ENCODE measurements around the gene NOS1.
A peak's percentile ranks its signal among the peaks of the same experiment; 100 is the strongest.
"Not testable (repeated sequence)": the region's sequence is repeated elsewhere in the genome, so short reads cannot be mapped to it uniquely, and the experiment has no call there.

Gene NOS1

DNA sequence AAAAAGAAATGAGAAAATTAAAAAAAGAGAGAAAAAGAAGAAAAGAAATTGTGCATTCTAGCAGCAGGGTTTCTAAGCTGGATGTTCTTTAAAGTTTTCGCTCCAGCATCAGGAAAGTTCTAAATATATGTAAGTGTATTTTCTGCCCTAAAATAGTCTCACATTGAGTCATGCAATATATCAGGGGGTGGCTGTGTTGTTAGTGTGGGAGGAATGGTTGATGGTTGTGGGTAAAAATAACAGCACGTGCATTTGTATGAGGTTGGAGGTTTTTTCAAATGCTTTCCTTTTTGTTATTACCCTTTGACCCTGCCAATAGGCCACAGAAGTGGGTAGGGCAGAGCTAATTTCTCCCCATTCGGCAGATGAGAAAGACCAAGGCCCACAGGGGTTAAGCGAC lies 106.0 kb downstream of the NOS1 start:
- no peak for DNase-seq

DNA sequence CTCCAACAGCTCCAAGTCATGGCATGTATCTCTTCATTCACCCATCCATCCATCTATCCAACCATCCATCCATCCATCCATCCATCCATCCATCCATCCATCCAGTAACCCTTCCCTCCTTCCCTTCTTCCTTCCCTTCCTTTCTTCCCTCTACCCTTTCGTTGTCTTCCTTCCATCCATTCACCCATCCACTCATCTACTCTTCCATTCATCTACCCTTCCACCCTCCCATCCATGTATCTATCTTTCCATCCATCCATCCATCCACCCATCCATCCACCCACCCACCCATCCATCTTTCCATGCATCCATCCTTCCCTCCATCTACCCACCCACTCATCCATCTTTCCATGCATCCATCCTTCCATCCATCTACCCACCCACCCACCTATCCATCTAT lies 117.9 kb downstream of the NOS1 start:
- no peak for DNase-seq

DNA sequence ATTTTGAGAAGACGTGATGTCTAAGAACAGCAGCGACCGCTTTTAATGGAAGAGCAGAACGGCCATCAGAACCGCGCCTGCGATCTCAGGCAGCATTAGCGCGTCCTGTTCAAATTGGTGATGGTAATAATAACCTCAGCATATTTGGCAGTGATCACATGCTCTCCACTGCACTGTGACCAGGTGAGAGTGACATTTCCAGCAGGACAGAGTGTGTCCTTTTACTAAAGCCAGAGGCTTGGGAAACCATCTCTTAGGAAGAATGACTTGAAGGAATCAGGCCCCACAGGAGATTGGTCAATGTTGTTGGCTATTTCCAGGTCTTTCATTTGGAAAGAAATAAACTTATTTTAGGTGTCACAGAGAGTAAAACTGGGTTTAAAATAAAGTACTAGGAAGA lies 119.7 kb downstream of the NOS1 start:
- no peak for DNase-seq

DNA sequence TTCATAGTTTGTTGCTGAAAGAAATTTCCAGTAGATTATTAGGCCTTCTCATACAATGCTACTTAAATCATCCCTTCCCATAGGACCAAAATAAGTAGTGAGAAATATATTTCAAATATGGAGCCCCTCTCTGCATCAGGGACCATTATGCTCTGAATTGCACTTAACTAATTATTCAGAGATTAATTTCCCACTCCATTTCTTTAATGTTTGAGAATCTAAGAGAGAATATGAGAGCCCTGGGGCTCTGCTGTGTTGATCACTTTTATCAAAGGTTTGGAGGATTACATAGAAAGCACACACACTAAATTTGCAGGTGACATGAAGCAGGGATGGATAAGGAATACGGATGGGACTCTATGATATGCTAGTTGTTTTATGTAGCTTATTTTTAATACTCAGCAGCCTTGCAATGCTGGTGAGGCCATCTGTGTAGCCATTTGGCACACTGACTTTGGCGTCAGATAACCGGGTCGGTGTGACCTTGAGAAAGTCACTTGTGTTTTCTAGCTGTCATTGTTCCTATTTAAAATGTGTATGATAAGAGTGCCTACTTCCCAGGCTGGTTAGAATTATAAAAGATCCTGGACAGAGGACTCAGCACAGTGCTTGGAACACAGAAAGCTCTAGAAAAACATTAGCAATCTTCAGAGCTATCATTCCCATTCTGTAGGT lies 121.2 kb downstream of the NOS1 start:
- no peak for DNase-seq

DNA sequence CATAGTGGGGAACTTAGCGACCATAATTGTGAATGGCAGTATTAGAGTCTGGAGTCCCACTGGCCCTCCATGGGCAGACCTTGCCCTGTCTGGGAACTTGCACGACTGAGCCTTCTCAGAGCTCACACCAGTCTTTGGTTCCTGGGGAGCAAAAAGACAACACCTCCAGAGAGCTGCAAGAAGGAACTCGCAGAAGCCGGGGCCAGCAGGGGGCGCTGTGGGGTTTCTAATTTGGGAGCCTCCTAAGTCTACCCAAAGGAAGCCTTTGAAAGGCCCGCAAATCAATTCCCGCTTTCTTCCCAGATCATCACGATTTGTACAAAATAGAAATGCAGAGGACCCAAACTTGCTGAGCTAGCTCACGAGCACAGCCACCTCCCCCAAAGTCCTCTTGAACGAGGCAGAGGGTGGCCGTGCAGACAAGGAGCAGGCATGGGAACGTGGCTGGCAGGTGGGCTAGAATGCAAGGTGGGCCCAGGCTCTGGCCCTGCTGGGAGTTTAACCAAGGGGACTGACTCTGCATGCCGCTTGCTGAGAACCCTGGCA lies 124.9 kb downstream of the NOS1 start:
- peak; percentile 61 for DNase-seq

DNA sequence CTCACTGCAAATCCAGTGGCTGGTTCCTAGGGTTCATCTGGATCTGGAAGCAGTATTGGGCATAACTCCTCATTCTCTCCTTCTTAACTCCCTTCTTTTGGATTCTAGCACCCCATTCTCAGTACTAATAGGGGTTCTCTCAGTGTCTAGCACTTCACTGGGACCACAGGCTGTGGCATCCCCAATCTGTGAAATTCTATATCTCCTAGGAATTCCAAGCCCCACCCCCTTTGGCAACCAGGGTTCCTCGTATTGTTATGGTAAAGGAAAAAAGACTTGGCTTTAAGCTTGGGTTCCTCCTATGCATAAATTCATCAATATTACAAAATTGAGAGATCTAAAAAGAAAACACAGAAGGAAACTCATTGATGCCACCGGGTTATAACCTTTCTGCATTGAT lies 126.2 kb downstream of the NOS1 start:
- no peak for DNase-seq

DNA sequence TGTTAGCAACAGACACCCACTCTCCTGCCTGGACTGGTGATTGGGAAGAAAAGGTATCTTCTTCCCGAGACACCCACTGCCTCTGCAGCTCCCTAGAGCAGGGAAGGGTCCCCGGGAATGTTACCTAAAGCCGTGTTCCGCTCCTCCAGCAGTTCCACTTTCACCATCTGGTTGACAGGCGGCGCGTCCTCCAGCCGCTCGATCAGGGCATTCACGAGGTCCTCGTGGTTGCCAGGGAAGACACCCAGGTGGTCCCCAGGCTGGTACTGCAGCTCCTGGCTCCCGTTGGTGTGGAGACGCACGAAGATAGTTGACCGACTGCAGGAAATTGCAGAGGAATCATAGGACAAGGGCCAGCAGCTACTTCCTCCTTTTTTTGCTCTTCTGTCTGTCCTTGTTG lies 127.0 kb downstream of the NOS1 start:
- DNase-seq: no peak

DNA sequence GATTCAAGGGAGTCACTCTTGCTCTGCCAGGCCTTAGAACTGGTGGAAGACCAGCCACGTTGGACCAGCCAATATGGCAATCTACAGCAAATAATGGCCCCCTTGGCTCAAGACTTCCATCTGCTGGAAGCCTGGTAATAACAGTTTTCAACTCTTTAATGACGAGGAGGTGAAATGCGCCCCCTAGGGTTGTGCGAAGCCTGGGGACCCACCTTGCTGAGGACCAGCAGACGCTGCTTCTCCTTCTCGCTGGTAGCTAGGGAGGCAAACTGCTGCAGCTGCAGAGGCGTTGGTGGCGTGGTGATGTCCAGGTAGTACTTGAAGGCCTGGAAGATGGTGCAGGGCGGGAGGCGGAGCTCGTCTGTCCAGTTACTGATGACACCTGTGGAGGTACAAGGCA lies 129.7 kb downstream of the NOS1 start:
- no peak for DNase-seq

DNA sequence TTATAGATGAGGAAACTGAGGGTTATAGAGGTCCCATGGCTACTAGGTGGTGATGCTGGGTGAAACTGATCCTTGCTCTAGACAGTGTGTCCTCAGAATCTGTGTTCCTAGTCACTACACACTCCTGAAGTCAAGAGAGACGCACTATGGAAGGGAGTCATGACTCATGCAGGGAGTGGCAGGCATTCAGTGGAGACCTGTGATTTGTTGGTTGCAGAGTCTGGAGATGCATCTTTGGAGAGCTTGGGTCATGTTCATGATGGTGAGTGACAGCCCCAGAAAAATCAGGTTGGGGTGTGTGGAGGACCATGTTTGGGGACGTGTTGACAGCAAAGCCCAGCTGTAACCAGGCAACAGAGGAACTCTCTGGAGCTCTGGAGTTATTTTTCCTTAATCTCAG lies 133.2 kb downstream of the NOS1 start:
- no peak for DNase-seq

DNA sequence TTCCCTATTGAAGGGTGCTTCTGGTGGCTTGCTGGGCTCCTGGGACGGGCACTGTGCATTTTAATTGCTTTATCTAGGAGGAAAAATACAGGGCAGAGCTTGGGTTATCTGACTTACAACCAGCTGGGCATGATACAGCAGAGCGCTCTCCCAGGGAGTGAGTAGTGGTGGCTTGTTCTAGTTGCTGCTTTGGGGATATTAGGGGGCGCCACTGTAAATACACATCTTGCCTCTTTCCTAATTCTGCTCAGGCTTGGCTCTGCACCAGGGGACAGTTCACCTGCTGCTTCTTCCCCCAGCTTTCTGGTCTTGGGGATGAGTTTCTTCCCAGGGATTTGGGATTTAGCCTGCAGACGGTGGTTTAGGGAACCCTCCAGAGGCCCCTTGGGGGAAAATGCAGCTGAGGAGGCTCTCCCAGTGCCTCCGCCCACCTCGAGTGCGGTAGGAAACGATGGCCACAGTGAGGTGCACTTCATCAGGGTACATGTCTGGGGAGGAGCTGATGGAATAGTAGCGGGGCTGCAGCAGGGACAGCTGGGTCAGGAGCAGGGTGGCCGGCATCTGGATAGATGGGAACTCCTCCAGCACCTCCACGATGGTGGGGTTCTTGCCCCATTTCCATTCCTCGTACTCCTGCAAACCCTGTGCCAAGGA lies 134.3 kb downstream of the NOS1 start:
- DNase-seq: no peak

DNA sequence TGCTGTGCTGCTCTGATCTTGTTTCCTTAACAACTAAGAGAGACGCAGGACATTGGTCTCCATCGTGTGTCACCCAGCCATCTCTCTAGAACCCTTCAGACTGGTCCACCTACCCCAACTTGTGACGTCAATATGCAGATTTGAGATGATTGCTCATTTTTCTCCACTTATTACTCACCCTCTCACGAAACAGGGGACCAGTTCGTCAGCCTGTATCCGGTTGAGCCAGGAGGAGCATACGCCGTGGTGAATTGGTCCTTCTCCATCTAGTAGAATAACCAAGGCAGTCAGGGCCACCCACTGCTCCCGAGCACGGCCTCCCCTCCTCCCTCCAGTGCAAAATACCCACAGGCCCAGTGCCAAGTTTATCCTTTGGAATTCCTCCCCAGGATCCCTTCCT lies 134.9 kb downstream of the NOS1 start:
- DNase-seq: no peak

DNA sequence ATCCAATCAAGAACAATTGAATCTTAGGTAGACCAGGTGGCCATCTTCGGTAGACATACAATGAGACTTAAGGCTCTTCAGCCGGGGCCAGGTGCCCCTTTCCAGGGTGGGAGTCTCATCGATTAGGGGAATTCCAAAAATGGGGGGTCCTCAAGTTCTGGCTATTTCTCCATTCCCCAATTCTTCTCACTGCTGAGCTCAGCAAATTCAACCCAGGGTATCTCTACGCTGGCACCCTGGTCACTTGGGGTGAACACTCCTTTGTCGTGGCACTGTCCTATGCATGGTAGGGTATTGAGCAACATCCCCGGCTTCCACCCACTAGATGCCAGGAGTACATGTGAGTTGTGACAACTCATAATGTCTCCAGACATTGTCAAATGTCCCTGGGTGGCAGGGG lies 136.2 kb downstream of the NOS1 start:
- DNase-seq: no peak

DNA sequence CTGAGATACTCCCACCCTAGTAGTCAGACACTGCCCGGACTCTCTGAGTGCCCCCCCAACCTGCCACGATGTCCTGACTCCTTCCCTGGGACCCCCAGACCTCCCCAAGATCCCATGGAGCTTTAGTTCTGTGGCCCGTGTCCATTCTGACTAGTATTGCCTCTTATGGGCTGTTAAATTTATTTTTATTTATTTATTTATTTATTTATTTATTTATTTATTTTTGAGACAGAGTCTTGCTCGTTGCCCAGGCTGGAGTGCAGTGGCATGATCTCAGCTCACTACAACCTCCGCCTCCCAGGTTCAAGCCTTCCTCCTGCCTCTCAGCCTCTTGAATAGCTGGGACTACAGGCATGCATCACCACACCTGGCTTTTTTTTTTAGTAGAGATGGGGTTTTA lies 140.5 kb downstream of the NOS1 start:
- not testable (repeated sequence) for DNase-seq

DNA sequence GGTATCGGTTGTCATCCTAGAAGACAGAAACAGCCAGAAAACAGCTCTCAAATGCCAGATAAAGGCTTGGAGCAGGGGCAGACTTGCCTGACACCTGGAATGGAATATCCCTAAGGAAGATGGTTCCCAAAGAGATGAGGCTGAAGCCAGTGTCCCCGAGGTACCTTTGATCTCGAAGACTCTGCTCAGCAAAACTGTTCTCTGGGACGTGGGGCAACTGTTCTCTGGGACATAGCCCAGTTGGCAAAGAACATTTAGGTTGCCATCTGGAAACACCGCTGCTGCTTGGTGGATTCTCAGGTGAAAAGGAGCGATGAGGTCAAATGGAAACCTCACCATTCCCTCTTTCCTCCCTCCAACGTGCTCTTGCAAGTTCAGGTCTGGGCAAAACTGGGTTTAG lies 143.3 kb downstream of the NOS1 start:
- no peak for DNase-seq

DNA sequence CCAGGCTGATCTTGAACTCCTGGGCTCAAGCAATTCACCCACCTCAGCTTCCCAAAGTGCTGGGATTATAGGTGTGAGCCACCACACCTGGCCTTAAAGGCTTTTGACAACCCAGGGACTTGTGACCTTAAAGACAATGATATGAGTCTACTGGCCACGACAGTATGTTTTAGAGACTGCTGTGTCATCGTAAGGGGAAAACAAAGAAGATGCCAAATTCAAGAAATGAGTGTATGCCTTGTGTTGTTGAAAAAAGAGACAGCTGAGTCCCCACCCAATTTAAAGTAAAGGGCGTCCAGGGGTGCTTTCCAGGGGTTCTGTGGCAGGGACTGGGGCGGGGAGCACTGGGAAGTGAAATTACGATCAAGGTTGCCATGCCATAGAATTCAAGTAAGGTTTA lies 144.7 kb downstream of the NOS1 start:
- no peak for DNase-seq

DNA sequence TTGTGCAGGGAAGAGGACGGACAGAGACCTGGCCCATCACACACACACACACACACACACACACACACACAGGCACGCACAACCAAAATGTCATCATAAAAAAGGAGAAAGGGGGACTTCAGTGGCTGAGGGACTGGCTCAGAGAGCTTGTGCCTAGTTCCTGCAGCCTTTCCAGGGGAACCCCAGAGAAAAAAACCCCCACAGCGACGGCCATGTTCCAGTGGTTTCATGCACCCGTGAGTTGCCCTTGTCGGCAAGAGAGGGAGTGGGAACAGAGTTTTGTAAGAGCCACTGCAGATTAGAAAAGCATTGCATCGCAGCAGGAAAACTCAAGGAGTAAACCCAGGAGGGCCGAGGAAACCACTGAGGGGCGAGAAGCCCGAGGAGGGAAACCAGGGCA lies 146.6 kb downstream of the NOS1 start:
- DNase-seq: no peak

DNA sequence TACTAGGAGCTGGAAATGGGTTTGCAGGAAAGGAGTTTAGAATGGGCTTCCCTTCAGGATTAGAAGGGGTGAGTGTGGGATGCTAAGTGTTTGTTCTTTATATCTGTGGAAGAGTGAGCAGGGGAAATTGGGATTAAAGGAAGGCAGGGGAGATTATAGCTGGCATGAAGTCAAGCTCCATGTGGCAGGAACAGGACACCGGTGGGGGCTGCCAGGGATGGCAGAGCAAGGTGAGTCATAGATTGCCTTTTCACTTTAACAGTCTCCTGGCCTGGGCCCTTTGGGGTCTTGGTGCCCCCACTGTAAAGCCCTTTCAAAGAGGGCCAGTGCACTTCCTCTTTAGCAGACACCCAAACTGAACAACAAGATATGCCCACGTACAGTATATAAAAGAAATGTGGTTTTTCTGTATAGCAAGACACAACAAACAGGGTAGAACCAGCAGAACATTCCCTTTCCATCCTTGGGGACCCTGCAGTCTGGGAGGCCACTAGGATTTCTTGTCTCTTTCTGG lies 148.1 kb downstream of the NOS1 start:
- DNase-seq: no peak

DNA sequence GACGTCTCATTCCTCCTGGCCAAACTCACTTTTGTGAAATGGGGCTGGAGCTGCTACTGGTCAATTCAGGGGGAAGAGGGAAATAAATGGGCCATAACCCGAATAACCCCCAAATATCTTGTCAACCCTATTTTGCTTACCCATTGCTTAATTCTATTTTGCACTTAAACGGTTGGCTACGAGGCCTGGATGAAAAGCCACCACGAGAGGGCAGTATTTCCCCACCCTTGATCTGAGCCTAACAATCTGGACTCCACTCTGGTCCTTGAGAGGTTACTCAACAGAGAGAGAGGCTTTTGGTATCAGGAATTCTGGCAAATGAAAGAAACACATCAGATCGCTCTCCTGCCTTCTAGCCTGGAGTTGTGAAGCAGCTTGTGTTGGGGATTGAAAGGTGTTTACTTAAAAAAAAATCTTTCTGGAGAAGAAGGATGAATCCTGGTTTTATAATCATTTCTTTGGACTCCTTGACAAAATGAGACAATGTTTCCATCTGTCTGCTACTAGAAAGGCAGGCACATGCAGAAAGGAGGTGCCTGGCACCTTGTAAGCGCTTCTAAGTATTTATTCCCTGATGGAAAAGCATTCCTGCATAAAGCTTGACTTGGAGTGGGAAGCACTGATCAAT lies 148.7 kb downstream of the NOS1 start:
- DNase-seq: peak; percentile 47

DNA sequence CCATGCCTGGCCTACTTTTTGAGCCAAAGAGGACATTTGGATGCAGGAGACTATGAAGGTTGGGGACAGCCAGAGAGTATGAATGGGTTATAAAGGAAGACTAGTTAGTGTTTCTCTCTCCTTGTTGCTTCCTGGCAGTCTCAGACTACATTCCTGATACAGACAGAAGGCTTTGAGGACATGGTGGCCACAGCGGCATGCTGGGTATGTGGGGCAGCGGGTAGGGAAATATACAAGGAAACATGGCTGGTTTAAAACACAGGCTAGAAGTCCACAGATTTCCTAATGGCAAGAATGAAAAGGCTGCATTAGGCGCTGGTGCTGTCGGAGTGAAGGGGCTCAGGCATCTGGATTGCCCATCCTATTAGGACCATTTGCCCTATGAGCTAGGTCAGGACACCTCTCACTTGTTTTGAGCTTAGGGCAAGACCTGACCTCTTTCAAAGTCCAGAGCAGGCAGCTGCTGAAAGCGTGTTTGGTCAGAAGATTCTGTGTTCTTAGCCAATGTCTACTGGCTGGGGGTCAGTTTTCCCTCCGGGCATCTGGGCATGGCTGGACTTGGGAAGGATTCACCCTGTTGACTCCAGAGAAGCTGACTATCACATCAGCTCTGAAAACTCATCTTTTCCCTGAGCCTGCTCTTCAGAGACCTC lies 151.0 kb downstream of the NOS1 start:
- no peak for DNase-seq

DNA sequence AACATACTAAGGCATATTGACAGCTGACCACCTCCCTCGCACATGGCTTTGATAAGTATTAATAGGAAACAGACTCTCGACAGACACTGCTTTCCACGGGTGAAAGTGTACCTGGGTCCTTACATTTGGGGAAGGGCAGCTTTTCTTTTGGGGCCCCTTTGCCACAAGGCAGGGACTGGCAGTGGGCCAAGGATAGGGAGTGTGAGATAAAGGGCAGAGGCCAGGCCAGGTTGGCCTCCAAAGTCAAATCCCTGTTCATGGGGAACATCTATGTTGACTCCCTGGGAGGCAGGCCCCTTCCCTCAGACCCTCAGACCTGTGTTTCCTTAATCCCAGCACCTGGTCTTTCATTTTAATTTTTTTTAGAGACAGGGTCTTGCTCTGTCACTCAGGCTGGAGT lies 151.8 kb downstream of the NOS1 start:
- no peak for DNase-seq

DNA sequence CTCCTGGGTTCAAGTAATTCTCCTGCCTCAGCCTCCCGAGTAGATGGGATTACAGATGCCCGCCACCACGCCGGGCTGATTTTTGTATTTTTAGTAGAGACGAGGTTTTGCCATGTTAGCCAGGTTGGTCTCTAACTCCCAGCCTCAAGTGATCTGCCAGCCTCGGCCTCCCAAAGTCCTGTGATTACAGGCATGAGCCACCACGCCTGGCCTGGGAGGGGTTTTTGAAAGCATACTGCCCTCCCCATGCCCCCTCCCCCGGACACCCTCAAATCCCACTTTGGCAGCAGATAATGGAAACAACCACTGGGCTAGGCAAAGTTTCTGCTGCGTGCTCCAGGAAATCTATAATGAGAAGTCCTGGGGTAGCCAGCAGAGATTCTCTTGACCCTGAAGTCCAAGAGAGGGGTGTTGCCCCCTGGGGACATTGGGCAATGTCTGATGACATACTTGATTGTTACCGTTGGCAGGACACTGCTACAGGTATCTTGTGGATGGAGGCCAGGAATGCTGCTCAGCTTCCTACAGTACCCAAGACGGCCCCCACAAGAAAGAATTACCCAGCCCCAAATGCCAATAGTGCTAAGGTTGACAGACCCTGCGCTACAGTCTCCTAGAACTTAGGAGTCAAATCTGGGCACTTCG lies 152.5 kb downstream of the NOS1 start:
- no peak for DNase-seq

DNA sequence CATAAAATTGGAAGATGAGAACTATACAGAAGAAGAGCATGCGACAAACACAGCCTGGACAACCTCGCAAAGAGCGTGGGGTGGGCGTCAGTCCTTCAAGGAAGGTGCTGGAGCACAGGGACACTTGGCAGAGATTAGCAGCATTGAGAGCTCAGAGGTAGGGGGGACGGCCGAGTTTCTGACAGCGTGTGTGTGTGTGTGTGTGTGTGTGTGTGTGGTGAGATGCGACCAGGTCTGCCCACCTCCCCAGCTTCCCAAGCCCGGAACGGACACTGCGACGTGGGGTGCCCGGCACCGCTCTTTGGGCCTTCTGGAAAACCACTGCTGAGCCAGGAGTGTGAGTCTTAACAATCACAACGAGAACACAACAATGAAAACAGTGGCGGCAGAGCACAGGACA lies 153.2 kb downstream of the NOS1 start:
- DNase-seq: no peak

DNA sequence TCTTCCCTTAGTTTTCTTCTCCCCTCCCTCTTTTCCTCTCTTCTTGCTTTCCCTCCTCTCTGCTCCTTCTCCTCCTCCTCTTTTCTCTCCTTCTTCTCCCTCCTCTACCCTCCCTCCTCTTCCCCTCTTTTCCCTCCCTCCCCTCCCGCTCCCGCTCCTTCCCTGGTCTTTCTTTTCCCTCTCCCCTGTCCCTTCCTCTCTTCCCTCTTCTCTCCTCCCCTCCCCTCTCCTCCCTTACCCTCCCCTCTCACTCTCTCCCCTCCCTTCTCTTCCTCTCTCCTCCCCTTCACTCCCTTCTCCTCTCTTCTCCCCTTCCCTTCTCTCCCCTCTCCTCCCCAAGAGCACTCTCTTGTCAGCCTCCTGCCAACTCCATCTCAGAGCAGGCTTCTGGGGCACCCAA lies 153.8 kb downstream of the NOS1 start:
- DNase-seq: no peak
